ENCODE data around the gene USP25.

GRCh38 chr21:15809818-15810217 is 80.0 kb downstream of the USP25 start:
- TF ChIP-seq CTCF (IDR thresholded peaks at IDR 0.05), result no peak
- TF ChIP-seq POLR2A (IDR thresholded peaks at IDR 0.05), result no peak
- no peak for TF ChIP-seq EP300 (IDR thresholded peaks at IDR 0.05)

All from suprapubic skin (tissue), 3 donors.